RWPE2 (cell line): ENCODE data around the gene AKR1C2.
"Not testable (repeated sequence)": the region's sequence is repeated elsewhere in the genome, so short reads cannot be mapped to it uniquely, and the experiment has no call there.

Source experiments
- ATAC-seq: fragments of 200-7000 bp; cut with Tn5 transposase; 3 replicates; pipeline ENCODE4 v1.9.1; 2021; ENCODE audit warnings: low read depth
- DNase-seq: peaks from one replicate; pipeline ENCODE4 v3.0.0-alpha.2; 2020; ENCODE audit warnings: low spot score
- H3K27ac ChIP-seq: fragments of 450-650 bp; 2 replicates; pipeline ENCODE4 v1.5.1; 2017; ENCODE audit warnings: mild to moderate bottlenecking; ENCODE audit not compliant: poor library complexity, severe bottlenecking
- H3K27me3 ChIP-seq: fragments of 250-450 bp; sonication (Bioruptor Pico); 2 replicates; pipeline ENCODE4 v1.5.1; 2021; ENCODE audit warnings: mild to moderate bottlenecking, moderate library complexity; ENCODE audit not compliant: insufficient read depth, poor library complexity, severe bottlenecking
- H3K36me3 ChIP-seq: fragments of 250-450 bp; sonication (Bioruptor Pico); 2 replicates; pipeline ENCODE4 v1.5.1; 2020; ENCODE audit warnings: low read depth, mild to moderate bottlenecking, moderate library complexity
- H3K4me1 ChIP-seq: fragments of 250-450 bp; sonication (Bioruptor Pico); 2 replicates; pipeline ENCODE4 v1.5.1; 2021; ENCODE audit warnings: mild to moderate bottlenecking, moderate library complexity; ENCODE audit not compliant: insufficient read depth, poor library complexity, severe bottlenecking
- H3K4me3 ChIP-seq: fragments of 250-450 bp; sonication (Bioruptor Pico); 2 replicates; pipeline ENCODE4 v1.5.1; 2021; ENCODE audit warnings: mild to moderate bottlenecking, moderate library complexity; ENCODE audit not compliant: severe bottlenecking
- H3K9me3 ChIP-seq: fragments of 250-450 bp; sonication (Bioruptor Pico); 2 replicates; pipeline ENCODE4 v1.5.1; 2021; ENCODE audit warnings: mild to moderate bottlenecking, moderate library complexity; ENCODE audit not compliant: severe bottlenecking
- TF ChIP-seq, protein P1 (sequence below): fragments of 450-650 bp; IDR thresholded peaks from one replicate; pipeline ENCODE4 v1.5.1; 2017; ENCODE audit warnings: mild to moderate bottlenecking, moderate library complexity; ENCODE audit not compliant: poor library complexity, severe bottlenecking

AKR1C2 gene

DNA sequence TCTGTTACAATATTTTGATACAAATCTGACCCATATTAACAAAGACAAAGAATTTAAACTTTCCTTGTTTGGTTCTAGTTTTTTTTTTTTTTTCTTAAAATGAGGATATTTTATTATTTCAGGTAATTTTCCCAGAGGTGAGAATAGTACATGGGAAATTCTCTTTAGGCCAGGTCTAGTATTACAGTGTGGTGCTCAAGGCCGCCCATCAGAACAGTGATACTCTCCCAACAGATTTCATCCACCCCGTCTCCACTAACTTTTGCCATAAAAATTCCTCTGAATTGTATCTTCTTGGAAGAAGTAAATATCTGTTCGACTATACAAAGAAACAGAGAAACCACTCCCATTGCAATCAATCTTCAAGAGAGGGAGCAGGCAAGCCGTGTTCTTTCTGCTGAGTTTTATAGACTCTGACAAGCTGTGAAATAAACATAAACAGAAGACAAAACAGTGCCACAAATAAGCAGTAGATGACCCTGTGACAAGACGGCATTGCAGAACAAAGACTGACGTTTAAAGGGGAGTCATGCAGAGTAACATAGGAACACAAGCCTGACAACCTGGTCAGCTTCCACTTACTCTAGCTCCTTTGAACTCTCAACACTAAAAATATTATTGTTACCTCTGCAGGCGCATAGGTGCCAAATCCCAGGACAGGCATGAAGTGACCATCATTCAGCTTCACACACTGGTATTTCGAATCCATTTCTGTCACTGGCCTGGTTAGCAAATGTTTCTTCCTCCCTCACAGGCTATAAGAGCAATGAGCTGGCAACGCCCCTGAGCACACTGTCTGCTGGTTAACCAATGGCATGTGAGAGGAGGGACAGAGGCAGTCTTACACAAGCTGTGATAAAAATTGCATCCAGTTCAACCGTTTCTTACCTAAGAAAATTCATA is at the start of gene AKR1C2:
AKR1C2 (minus strand) TSS at position 731 of the 903 bp plus-strand sequence; CDS start at position 709, 22 bp downstream.
- not testable (repeated sequence) for H3K36me3 ChIP-seq, H3K9me3 ChIP-seq, H3K4me1 ChIP-seq, H3K27ac ChIP-seq, H3K27me3 ChIP-seq, H3K4me3 ChIP-seq, DNase-seq
- ATAC-seq: peak; percentile 99

DNA sequence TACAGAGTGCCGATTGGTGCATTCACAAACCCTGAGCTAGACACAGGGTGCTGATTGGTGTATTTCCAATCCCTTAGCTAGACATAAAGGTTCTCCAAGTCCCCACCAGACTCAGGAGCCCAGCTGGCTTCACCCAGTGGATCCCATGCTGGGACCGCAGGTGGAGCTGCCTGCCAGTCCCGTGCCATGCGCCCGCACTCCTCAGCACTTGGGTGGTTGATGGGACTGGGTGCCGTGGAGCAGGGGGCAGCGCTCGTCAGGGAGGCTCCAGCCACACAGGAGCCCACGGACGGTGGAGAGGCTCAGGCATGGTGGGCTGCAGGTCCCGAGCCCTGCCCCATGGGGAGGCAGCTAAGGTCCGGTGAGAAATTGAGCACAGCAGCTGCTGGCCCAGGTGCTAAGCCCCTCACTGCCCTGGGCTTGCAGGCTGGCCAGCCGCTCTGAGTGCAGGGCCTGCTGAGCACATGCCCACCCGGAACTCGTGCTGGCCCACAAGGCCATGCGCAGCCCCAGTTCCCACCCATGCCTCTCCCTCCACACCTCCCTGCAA is 49.4 kb upstream of the AKR1C2 start:
- H3K4me3 ChIP-seq, H3K27ac ChIP-seq, H3K9me3 ChIP-seq, DNase-seq, H3K36me3 ChIP-seq, H3K4me1 ChIP-seq, H3K27me3 ChIP-seq, ATAC-seq: not testable (repeated sequence)

GRCh38 chr10:5047912-5048628 is 44.4 kb upstream of the AKR1C2 start:
- ATAC-seq (peak; percentile 38; the same call in 2 of the 3 replicates), DNase-seq (no peak)
- no peak overlapping the region for H3K4me3 ChIP-seq
- no peak overlapping the region for H3K27ac ChIP-seq
- no peaks in the 10 kb centered on the region for H3K27me3 ChIP-seq
- H3K9me3 ChIP-seq: no peaks in the 10 kb centered on the region
- H3K4me1 ChIP-seq: peaks cover 8% of the 10 kb centered on the region
- no peaks in the 10 kb centered on the region; the same call in 1 of the 2 replicates for H3K36me3 ChIP-seq
- TF ChIP-seq, protein P1, sequence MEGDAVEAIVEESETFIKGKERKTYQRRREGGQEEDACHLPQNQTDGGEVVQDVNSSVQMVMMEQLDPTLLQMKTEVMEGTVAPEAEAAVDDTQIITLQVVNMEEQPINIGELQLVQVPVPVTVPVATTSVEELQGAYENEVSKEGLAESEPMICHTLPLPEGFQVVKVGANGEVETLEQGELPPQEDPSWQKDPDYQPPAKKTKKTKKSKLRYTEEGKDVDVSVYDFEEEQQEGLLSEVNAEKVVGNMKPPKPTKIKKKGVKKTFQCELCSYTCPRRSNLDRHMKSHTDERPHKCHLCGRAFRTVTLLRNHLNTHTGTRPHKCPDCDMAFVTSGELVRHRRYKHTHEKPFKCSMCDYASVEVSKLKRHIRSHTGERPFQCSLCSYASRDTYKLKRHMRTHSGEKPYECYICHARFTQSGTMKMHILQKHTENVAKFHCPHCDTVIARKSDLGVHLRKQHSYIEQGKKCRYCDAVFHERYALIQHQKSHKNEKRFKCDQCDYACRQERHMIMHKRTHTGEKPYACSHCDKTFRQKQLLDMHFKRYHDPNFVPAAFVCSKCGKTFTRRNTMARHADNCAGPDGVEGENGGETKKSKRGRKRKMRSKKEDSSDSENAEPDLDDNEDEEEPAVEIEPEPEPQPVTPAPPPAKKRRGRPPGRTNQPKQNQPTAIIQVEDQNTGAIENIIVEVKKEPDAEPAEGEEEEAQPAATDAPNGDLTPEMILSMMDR: no peak

- not testable (repeated sequence) for H3K4me1 ChIP-seq, H3K4me3 ChIP-seq, H3K9me3 ChIP-seq, DNase-seq, H3K36me3 ChIP-seq, H3K27me3 ChIP-seq, H3K27ac ChIP-seq, ATAC-seq
Observed at GRCh38 chr10:5047055-5047454, 43.4 kb upstream of the AKR1C2 start.

GRCh38 chr10:5046410-5046809 is 42.8 kb upstream of the AKR1C2 start:
- Histone ChIP-seq H3K4me3 (no peak overlapping the region), H3K27ac (no peak overlapping the region), H3K4me1 (peaks cover 8% of the 10 kb centered on the region), H3K27me3 (no peaks in the 10 kb centered on the region), H3K36me3 (no peaks in the 10 kb centered on the region; the same call in 1 of the 2 replicates), H3K9me3 (no peaks in the 10 kb centered on the region)
- ATAC-seq: no peak
- TF ChIP-seq, protein P1: no peak
- DNase-seq: no peak

DNA sequence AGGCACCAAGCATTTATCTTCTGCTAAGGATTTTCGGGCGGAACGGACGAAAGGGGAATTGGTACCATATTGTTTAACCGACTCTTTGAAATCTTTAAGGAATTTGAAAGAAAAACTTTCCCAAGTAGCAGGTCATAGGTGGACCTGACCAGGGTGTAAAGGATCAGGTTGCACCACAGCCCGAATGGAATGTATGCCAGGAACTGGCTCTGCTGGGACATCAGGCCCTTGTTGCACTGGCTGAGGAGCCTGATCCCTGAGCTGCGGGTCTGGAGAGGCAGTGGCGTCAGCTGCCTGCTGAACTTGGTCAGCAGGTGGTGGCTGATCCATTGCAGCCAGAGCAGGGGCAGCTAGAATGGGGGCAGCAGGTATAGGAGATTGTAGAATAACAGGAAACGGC is 41.4 kb upstream of the AKR1C2 start:
- H3K36me3 ChIP-seq: no peaks in the 10 kb centered on the region; the same call in 1 of the 2 replicates
- H3K4me1 ChIP-seq: peaks cover 8% of the 10 kb centered on the region
- H3K27me3 ChIP-seq: no peaks in the 10 kb centered on the region
- DNase-seq (no peak), ATAC-seq (no peak)
- TF ChIP-seq, protein P1: no peak
- H3K4me3 ChIP-seq: no peak overlapping the region
- no peak overlapping the region for H3K27ac ChIP-seq
- H3K9me3 ChIP-seq: no peaks in the 10 kb centered on the region
